HG03280 (cell line): ENCODE measurements around the gene FGD4.
"Not testable (repeated sequence)": the region's sequence is repeated elsewhere in the genome, so short reads cannot be mapped to it uniquely, and the experiment has no call there.

Experiments
- ATAC-seq: cut with Tn5 transposase; IDR thresholded peaks from one replicate; pipeline ENCODE4 v1.9.1; 2021; ENCODE audit warnings: mild to moderate bottlenecking, moderate library complexity; ENCODE audit not compliant: unreplicated experiment

The FGD4 gene

GRCh38 chr12:32516230-32516629 lies 116.9 kb downstream of the FGD4 start:
- no peak for ATAC-seq

GRCh38 chr12:32517966-32518365 lies 118.6 kb downstream of the FGD4 start:
- no peak for ATAC-seq

- no peak for ATAC-seq
These were observed 119.7 kb downstream of the FGD4 start for GRCh38 chr12:32519047-32519446.

- ATAC-seq = no peak
These were observed 123.2 kb downstream of the FGD4 start for GRCh38 chr12:32522331-32523221.

GRCh38 chr12:32525802-32526201 lies 126.4 kb downstream of the FGD4 start:
- not testable (repeated sequence) for ATAC-seq

GRCh38 chr12:32526343-32526742 lies 127.0 kb downstream of the FGD4 start:
- not testable (repeated sequence) for ATAC-seq

GRCh38 chr12:32532422-32532821 lies 133.1 kb downstream of the FGD4 start:
- ATAC-seq = no peak

GRCh38 chr12:32532951-32533350 lies 133.6 kb downstream of the FGD4 start:
- ATAC-seq = no peak

- not testable (repeated sequence) for ATAC-seq
These were observed 134.1 kb downstream of the FGD4 start for GRCh38 chr12:32533506-32533905.

- ATAC-seq = peak; percentile 78
These were observed 134.7 kb downstream of the FGD4 start for GRCh38 chr12:32533971-32534590.

GRCh38 chr12:32534698-32535097 lies 135.3 kb downstream of the FGD4 start:
- ATAC-seq = no peak

- ATAC-seq = no peak
These were observed 136.1 kb downstream of the FGD4 start for GRCh38 chr12:32535288-32535999.

GRCh38 chr12:32536000-32536345 lies 136.6 kb downstream of the FGD4 start:
- no peak for ATAC-seq

- ATAC-seq = no peak
These were observed 142.5 kb downstream of the FGD4 start for GRCh38 chr12:32541754-32542374.

- ATAC-seq = no peak
These were observed 143.3 kb downstream of the FGD4 start for GRCh38 chr12:32542428-32543229.

- no peak for ATAC-seq
These were observed 145.5 kb downstream of the FGD4 start for GRCh38 chr12:32544893-32545292.

- ATAC-seq = no peak
These were observed 146.1 kb downstream of the FGD4 start for GRCh38 chr12:32545413-32545980.

GRCh38 chr12:32546272-32546671 lies 146.9 kb downstream of the FGD4 start:
- ATAC-seq = no peak

- ATAC-seq = no peak
These were observed 149.4 kb downstream of the FGD4 start for GRCh38 chr12:32548691-32549281.

- ATAC-seq = no peak
These were observed 150.3 kb downstream of the FGD4 start for GRCh38 chr12:32549675-32550079.
